HG02973 (cell line): ENCODE data around the gene KIFBP.
"Not testable (repeated sequence)": the region's sequence is repeated elsewhere in the genome, so short reads cannot be mapped to it uniquely, and the experiment has no call there.

Experiments
- ATAC-seq: cut with Tn5 transposase; IDR thresholded peaks from one replicate; pipeline ENCODE4 v1.9.1; 2021; ENCODE audit warnings: moderate library complexity; ENCODE audit not compliant: unreplicated experiment

Gene KIFBP

DNA sequence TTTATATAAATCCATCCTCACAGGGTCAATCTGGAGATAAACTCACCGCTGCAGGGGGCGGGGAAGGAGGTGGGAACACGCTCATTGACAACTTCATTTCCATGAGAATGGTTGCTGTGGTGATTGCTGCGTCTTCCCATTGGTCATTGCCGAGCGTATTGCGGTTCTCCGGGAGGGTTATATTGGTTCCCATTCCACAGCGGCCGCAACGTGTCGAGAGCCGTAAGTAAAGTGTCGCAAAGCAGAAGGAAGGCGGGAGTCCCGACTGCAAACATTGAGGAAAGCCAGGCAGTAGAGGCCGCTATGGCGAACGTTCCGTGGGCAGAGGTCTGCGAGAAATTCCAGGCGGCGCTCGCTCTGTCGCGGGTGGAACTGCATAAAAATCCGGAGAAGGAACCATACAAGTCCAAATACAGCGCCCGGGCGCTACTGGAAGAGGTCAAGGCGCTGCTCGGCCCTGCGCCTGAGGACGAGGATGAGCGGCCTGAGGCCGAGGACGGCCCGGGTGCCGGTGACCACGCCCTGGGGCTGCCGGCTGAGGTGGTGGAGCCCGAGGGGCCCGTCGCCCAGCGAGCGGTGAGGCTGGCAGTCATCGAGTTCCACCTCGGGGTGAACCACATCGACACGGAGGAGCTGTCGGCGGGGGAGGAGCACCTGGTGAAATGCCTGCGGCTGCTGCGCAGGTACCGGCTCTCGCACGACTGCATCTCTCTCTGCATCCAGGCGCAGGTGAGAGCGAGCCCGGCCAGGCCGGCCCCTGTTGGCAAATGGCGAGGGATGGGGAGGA lies at the start of gene KIFBP:
KIFBP (plus strand) TSS at position 274 of the 787 bp plus-strand sequence; CDS start at position 304, 30 bp downstream.
- ATAC-seq, result peak; percentile 64

- no peak for ATAC-seq
Measured at GRCh38 chr10:68938884-68939283, 49.7 kb upstream of the KIFBP start.

DNA sequence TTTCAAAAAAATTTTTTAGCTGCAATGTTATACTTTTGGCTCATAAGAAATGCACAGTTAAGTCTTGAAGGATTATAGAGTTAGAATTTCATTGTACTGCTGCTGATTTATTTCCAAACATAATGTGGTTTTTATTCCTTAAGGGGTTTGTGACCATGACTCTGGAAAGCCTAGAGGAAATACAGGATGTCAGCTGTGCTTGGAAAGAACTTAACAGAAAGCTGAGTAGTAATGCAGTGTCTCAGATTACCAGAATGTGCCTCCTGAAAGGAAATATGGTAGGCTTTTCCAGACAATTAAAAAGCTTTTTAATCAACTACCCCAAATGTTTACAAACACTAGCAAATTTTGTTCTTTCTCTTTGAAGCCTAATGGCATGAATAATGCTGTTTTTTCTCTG lies 47.7 kb upstream of the KIFBP start:
- ATAC-seq, result not testable (repeated sequence)

DNA sequence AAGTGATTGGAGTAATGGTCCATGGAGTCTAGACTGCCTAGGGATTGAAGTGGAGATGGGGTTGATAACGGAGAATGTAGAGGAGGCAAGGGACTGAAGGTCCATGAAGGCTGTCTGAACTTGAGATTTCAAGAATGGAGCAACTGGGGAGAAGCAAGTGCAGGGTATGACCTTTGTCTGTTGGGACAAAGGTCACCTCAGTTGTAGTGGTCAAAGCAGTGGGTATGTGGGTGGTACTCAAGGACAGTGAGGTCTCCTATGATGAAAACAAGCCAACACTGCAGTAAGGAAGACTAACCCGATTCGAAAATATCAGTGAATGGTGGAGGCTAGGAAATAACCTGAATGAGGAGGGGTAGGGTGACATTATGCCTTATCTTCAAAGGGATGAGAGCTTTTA lies 38.0 kb upstream of the KIFBP start:
- ATAC-seq, result no peak

DNA sequence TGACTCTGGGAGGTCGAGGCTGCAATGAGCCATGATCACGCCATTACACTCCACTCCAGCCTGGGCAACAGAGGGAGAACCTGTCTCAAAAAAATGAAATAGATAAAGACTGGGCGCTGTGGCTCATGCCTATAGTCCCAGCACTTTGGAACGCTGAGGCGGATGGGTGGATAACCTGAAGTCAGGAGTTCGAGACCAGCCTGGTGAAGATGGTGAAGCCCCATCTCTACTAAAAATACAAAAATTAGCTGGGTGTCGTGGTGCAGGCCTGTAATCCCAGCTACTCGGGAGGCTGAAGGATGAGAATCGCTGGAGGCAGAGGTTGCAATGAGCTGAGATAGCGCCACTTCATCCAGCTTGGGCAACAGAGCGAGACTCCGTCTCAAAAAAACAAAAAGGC lies 33.7 kb upstream of the KIFBP start:
- ATAC-seq, result no peak

- peak; percentile 8 for ATAC-seq
Measured at GRCh38 chr10:68955355-68955831, 33.2 kb upstream of the KIFBP start.

- ATAC-seq, result peak; percentile 74
Measured at GRCh38 chr10:68955832-68956532, 32.6 kb upstream of the KIFBP start, which contains the start of gene DDX21. Gene DDX21 (plus strand): TSS chr10:68956170. CDS start chr10:68956226, 56 bp downstream.

DNA sequence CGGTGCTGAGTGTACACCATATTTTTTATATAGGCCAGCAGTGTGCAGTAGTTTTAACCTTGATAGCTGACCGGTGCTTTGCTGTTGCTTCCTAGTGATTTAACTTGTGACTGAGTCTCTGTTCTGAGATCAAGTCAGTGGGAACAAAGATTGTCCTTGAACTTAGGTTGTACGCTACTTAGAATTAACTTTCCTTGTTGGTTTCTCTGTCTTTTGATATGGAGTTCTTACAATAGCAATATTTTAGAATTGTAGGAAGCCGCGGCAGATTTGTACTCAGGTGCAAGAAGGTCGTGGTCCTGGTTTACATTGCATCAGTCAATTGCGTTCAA lies 31.4 kb upstream of the KIFBP start:
- ATAC-seq, result no peak

- ATAC-seq, result no peak
Measured at GRCh38 chr10:68957654-68958053, 30.9 kb upstream of the KIFBP start.

DNA sequence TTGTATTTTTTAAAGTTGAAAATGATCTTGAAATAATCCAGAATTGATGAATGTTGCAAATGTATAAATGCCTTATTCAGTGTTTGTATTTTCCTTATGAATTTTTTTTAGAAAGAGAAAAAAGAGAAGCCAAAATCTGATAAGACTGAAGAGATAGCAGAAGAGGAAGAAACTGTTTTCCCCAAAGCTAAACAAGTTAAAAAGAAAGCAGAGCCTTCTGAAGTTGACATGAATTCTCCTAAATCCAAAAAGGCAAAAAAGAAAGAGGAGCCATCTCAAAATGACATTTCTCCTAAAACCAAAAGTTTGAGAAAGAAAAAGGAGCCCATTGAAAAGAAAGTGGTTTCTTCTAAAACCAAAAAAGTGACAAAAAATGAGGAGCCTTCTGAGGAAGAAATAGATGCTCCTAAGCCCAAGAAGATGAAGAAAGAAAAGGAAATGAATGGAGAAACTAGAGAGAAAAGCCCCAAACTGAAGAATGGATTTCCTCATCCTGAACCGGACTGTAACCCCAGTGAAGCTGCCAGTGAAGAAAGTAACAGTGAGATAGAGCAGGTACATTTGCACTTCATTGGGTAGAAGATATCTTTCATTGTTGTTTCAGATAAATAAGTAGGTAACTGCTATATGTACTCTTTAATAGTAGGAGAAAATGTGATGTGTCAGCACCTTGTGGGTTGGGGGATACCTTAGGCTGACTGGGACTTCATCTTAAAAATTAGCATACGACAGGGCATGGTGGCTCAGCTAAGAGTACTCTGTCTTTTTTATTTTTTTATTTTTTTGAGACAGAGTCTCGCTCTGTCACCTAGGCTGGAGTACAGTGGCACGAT lies 28.7 kb upstream of the KIFBP start:
- no peak for ATAC-seq

DNA sequence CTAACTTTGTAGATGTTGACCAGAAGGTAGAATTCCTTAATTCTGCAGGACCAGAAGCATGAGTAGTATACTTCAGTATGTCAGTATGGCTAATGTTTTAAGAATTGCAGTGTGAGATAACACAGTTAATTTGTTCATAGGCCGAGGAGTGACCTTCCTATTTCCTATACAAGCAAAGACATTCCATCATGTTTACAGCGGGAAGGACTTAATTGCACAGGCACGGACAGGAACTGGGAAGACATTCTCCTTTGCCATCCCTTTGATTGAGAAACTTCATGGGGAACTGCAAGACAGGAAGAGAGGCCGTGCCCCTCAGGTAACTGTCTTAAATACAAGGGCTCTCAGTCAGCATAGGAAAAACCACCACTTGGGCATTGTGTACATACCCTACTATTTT lies 25.5 kb upstream of the KIFBP start:
- no peak for ATAC-seq

GRCh38 chr10:68973975-68974374 lies 14.6 kb upstream of the KIFBP start:
- ATAC-seq, result no peak

DNA sequence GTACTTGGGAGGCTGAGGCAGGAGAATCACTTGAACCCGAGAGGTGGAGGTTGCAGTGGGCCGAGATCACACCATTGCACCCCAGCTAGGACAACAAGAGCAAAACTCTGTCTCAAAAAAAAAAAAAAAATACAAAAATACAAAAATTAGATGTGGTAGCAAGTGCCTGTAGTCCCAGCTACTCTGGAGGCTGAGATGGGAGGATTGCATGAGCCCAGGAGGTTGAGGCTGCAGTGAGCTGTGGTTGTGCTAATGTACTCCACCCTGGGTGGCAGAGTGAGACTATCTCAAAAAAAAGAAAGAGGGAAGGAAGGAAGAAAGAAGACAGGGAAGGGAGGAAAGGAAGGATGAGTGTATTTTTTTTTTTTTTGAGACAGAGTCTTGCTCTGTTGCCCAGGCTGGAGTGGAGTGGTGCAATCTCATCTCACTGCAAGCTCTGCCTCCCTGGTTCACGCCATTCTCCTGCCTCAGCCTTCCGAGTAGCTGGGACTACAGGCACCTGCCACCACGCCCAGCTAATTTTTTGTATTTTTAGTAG lies 12.6 kb upstream of the KIFBP start:
- not testable (repeated sequence) for ATAC-seq

GRCh38 chr10:68979738-68980137 lies 8.9 kb upstream of the KIFBP start:
- not testable (repeated sequence) for ATAC-seq

GRCh38 chr10:68981074-68981473 lies 7.5 kb upstream of the KIFBP start:
- ATAC-seq, result no peak

GRCh38 chr10:68982389-68982788 lies 6.2 kb upstream of the KIFBP start:
- no peak for ATAC-seq

- ATAC-seq, result no peak
Measured at GRCh38 chr10:68987611-68988010, 992 bp upstream of the KIFBP start.

DNA sequence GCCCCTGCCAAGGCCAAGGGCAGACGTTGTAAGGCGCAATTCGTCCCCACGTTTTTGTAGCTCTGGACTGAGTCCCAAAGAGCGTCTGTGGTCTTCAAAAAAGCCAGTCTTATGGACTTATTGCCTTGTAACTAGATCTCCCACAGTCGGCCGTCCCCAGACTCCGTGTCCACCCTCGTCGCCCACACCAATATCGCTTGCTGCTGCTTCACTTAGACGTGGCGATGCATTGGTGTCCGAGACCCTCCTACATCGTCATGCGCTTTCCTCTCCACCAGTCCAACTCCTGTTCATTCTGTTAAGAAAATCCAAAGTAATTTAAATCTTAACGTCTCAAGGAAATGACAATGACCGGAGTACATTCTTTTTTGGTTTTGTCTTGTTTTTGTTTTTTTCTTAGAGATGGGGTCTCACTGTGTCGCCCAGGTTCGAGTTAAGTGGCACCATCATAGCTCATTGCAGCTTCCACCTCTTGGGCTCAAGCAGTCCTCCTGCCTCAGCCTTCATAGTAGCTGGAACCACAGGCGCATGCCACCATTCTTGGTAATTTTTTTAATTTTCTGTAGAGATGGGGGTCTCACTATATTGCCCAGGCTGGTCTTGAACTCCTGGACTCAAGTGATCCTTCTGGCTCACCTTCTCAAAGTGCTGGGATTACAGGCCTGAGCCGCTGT lies 851 bp downstream of the KIFBP start:
- ATAC-seq, result no peak

DNA sequence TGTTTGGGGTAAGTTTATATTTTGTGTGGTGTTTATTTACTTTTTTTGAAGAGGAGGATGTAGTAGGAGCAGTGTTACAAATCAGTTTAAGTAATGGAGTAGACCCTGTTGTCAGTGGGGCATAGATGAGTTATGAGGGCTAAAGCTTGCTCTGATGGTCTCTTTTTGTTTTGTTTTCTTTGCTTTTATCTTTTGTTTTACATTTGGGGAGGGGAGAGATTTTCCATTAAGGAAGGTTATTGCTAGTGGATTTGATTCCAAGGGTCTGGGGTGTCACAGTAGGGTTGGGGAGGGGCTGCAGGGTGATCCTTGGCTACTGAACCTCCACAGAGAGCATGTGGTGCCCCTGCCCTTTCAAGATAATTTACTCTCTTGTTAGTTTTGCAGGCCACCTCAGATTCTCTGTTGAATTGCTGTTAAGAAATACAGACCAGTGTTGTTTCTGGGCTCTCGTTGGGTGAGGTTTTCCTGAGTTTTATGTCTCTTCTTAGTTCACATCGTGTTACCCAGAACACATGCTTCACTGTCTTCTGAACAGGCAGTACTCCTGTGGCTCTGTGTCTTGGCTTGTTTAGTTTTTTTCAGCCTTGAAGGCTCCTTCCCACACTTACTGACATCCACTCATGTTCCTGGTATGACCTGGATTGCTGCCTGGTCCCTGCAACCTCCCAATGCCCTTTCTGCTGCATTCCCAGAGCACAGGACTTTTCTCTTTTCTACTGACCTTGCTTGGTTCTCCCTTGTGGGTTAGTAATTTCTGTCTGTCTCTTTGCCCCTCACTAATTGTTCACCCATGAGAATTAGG lies 4.2 kb downstream of the KIFBP start:
- no peak for ATAC-seq

DNA sequence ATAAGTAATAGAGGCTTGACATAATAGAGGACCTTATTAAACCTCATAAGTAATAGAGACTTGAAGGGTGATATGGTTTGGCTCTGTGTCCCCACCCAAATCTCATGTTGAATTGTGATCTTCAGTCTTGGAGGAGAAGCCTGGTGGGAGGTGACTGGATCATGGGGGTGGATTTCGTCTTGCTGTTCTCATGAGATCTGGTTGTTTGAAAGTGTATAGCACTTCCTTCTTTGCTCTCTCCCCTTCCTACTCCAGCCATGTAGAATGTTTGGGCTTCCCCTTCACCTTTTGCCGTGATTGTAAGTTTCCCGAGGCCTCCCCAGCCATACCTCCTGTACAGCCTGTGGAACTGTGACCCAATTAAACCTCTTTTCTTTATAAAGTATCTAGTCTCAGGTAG lies 8.6 kb downstream of the KIFBP start:
- no peak for ATAC-seq
